GM18909 (cell line): ENCODE data around the gene ACKR4.
"Not testable (repeated sequence)": the region's sequence is repeated elsewhere in the genome, so short reads cannot be mapped to it uniquely, and the experiment has no call there.

Source experiments
- ATAC-seq: cut with Tn5 transposase; IDR thresholded peaks from one replicate; pipeline ENCODE4 v1.9.1; 2021; ENCODE audit warnings: mild to moderate bottlenecking; ENCODE audit not compliant: unreplicated experiment, poor library complexity

ACKR4 gene

DNA sequence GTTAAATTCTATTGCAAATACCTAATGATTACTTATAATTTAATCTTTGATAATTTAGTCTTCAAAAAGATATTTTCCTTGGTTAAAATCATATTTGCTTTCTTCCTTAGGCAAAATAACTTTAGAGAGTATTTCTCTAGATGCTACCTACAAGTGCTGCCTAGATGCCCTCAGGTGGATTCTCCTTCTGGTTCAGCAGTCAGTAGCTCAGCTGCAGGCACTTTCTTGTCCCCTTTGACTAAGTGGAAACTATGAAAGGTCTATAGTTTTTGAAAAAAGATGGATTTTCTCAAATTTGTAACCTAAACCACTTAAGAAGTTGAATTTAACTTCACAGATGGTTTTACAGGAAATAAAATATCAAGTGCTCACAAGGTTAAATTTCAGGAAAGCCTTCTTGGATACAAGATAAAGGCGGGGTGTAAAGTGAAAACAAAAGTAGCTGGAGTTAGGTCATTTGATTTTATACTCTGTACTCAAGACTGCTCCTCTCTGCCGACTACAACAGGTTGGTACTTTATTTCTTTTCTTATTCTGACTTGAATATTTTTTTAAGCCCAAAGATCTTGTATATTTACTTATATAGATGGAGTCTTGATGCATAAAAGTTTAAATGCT is at the start of gene ACKR4:
TSS of gene ACKR4 (plus strand) at position 455 of the 618 bp plus-strand sequence. CDS start 3,128 bp downstream, outside the sequence.
- no peak for ATAC-seq

DNA sequence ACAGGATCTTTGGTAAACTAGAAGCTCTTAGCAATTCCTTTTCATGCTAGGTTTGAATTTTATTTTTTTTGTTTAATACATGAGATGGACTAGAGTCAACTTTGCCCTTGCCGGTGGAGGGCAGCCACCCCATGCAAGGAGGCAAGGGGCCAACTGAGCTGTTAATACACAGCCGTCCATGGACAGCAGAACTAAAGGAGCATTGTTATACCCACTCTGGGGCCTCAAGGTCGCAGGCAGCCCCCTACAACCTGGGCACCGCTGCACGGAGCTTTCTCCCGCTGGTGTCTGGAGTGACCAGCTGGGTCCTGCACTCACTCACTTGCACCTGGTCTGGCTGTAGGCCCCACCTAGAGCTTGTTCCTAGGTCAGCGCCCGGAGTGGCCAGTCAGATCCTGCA is 47.9 kb upstream of the ACKR4 start:
- ATAC-seq: no peak

DNA sequence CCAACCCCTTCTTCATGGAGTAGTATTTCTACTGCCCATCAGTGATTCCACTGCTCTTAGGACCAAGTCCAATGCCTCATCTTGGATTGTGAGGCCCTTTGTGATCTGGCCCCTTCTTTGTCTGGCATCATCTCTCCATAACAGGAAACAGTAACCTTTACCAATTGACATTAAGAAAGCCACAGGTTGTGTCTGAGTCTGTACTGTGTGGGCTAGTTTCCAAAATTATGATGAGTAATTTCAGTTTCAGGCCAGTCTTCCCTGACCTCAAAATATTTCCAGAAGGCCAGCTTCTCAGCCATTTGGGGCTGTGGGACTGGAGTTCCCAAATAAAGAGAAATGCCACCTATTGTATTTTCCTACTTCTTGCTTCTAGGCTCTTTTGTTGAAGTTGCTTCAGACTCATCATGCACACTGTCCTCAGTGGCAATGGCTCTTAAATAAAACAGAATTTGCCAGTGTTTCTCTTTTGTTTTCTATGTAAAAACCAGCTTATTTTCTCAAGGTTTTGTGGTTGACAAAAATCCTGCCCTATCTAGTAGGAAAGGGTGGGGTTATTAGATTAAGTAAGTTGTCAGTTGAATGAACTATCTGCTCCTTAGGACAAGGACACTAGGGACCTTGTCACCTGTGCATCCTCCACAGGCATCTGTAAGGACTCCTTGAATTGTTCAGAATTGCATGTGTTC is 47.0 kb upstream of the ACKR4 start:
- ATAC-seq: peak; percentile 87

DNA sequence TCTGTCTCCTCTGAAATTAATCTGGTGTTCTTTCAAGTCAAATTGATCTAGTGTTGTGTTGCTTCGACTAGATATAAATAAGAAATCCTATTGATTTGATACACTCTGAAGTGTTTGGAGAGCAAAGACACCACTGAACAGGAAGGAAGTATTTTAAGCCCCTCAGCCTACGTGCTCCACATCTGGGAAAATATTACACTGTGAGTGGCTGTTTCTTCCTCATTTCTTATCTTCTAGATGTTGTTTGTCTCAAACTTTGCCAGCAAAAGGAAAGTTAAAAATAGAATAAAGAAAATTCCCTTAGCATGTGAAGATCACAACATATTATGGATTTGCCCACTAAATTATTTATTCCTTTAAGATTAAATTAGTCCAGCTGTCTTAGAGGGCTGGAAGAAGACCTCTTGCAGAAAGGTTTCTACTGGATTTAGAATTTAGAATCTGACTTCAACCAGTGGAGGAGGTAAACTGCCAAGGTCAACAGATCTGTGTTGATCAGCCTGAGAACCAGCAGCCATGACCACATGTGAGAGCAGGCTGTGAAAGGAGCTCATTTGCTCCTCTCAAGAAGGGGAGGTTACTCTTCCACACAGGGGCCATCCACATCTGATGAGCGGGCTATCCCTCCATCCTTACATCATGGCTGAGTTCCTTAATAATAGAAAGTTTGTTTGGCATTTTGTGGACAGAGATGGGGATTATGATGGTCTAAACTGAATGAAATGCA is 46.3 kb upstream of the ACKR4 start:
- ATAC-seq: no peak

DNA sequence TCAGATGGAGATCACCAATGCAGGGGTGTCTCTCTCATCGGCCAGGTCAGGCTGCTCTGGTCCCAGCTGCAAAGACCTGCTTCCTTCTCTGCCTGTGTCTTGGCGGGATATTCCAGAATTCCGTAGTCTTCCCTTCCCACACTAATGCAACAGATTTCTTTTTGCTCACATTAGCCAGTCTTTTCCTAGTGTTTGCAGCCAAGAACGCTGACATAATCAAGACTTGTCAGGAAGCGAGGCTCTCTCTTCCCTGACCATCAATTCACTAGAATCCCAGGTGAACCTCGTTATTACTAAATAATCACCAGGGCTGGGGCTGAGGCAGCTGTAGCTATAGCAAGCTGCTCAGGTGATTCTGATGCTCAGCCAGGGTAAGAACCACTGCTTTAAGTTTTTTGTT is 43.2 kb upstream of the ACKR4 start:
- no peak for ATAC-seq

DNA sequence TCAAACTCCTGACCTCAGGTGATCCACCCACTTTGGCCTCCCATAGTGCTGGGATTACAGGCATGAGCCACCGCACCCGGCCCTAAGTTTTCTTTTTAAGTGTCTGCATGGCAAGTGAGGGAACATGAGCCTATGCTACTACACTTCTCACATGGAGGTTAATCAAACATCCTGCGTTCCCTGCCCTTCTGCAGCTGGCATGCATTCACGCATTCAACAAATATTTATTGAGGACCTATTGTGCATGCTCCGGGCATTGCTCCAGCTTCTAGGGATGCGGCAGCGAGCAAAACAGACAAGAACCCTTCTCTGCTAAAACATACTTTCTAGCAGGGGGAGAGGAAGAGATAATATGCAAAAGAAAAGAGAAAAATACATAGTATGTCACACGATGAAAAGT is 42.6 kb upstream of the ACKR4 start:
- no peak for ATAC-seq

DNA sequence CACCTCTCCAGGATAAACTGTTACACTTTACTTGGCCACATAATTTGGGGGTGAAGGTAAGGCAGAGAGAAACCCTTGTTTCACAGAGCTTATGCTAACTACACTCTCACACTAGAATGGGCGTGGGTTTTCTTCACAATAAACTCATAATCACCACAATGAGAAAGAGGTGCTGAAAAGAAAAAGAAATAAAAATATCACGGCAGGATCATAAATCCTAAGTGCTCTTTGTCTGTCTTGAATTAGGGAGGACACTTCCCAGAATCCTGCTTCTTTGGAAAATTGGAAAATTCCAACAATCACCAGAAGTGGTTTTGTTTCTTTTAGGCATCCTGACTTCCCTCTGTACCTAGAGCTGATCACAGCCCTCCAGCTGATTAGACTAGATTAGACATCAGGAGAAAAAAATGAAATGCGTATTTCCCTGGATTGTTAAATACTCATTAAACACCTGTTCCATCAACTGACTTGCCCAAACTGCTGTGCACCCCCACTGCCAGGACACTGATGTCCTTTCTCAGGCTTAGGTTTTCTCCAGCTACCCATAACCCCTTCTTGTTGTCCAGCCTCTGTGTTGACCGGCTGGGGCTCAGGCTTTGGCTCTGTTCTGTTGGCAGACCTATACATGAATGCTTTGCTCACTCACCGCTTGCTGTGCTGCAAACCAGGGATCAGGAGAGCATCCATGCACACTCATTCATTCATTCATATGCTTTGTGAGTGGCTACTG is 41.6 kb upstream of the ACKR4 start:
- no peak for ATAC-seq

DNA sequence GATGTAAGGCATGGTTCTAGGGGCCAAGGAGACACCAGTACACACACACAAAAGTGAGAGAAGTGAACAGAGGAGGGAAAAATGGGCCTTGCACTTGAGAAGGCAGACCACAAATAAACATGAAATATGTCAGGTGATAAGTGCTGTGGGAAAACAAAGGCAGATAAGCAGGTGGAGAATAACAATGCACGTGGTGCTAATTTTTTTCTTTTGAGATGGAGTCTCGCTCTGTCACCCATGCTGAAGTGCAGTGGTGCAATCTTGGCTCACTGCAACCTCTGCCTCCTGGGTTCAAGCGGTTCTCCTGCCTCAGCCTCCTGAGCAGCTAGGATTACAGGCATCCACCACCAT is 41.1 kb upstream of the ACKR4 start:
- ATAC-seq: not testable (repeated sequence)

DNA sequence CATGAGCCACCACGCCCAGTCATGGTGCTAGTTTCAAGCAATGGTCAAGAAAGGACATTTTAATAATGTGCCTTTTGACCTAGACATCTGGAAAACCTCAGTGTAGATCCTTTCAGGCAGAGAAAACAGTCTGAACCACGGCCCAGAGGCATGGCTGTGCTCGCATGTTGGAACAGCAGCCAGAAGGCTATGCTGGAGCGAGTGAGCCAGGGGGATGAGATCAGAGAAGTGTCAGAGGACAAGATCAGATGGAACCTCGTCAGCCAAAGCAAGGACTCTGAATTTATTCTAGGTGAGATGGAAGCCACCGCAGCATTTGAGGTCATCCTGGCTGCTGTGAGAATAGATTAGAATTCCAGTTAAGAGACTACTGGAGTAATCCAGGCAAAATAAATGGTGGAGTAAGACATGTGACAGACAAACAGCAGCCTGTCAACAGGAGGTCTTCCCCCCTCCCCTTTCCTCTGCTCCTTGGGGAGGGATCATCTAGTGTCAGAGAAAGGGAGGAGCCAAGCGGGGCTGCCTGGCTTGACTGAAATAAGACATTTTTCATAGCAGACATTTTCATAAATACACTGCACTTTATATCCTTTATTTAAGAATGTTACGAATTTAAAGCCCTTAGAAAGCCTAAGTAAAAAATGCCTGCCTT is 40.4 kb upstream of the ACKR4 start:
- ATAC-seq: no peak

DNA sequence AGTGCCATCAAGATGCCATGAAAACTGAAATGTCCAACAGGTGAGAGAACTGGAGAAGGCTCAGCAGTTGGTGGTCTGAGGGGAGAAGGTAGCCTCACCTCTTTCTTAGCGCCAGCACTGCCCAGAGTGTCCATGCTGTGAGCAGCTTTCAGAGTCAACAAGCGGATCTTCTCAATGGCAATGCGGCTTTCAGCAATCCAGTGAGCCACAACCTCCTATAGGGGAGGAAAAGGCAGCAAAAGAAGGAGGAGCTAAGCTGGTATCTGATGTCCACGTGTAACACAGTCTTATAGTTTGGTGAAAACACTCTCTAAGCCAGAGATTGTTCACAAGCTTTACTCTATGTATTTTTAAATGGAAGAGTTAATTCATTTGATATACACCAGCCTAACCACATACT is 36.1 kb upstream of the ACKR4 start:
- no peak for ATAC-seq

DNA sequence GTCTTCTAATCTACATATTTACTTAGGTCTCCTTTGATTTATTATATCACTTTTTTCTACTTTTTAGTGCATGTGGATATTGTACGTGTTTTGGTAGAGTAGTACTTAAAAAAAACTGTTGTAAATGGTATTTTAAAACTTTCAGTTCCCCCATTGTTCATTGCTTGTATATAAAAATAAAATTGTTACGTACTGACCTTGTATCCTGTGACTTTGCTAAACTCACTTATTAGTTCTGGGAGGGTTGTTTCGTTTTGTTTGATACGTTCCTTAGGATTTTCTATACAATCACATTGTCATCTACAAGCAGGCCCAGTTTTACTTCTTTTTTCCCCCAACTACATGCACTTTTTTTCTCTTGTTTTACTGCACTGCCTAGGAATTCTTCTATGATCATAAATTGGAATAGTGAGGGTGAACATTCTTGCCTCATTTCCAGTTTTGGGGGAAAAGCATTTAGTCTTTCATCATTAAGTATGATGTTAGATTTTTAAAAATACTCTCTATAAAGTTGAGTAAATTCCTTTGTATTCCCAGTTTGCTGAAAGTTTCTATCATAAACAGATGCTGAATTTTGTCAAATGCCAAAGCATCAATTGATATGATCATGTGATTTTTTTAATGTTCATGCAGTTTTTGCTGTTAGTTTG is 33.5 kb upstream of the ACKR4 start:
- ATAC-seq: no peak

DNA sequence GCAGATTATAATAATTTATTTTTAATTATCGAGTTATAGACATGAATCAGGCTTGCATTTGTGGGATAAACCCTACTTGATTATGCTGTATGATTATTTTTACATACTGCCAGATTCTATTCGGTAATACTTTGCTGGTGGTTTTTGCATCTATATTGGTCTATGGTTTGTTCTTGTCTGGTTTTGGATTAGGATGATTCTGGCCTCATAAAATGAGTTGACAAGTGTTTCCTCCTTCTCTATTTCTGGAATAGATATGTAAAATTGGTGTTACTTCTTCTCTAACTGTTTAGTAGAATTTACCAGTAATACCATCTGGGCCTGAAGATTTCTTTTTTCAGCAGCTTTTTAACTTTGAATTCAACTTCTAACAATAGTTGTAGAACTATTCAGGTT is 33.0 kb upstream of the ACKR4 start:
- no peak for ATAC-seq

DNA sequence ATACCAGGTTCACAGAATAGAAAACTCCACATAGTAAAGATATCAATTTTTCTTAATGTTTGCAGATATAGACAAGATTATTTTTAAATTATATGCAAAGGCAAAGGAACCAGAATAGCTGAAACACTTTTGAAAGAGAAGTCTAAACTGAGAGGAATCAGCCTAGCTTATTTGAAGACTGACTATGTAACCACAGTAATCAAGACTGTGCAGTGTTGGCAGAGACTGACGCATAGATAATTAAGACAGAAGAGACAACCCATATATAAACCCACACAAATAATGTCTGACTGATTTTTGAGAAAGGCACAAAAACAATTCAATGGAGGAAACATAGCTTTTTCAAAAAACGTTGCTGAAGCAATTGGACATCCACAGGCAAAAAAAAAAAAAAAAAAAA is 28.6 kb upstream of the ACKR4 start:
- no peak for ATAC-seq

DNA sequence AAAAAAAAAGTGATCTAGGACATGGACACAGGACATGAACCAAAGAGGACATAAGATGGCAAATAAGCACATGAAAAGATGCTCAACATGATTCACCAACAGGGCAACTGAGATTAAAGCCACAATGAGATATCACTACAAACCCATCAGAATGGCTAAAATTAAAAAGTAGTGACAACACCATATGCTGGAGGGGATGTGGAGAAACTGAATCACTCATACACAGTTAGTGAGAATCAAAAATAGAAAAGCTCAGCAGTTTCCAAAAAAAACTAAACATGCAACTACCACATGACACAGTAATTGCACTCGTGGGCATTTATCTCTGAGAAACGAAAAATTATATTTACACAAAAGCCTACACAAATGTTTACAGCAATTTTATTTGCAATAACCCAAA is 27.9 kb upstream of the ACKR4 start:
- ATAC-seq: no peak

DNA sequence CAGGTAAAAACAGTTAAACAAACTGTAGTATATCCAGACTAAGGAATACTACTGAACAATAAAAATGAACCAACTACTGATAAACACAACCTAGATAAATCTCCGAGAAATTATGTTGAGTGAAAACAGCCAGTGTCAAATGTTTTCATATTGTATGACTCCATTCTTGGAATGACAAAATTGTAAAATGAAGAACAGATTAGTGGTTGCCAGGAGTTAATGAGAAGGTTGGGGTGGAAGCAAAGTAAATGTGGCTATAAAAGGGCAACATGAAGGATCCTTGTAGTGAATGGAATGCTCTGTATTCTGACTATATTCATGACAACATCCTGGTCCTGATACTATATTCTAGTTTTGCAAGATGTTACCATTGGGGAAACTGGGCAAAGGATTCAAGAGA is 27.5 kb upstream of the ACKR4 start:
- ATAC-seq: no peak

DNA sequence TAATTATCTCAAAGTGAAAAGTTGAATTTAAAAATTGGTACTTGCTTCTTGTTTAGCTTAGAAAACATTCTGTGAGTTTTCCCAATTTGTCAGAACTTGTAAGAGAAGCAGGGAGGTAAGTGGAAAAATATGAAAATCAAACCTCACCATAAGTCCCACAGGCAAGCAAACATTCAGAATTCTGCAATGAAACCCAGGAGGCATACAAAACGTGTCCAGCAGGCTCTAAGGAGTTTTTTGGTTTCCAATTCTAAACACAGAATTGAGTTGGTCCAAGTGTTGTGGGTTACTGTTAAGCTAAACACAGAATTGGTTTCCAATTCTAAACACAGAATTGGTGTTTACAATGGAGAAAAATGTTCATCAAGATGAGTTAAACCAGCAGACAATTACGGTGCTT is 27.1 kb upstream of the ACKR4 start:
- no peak for ATAC-seq

DNA sequence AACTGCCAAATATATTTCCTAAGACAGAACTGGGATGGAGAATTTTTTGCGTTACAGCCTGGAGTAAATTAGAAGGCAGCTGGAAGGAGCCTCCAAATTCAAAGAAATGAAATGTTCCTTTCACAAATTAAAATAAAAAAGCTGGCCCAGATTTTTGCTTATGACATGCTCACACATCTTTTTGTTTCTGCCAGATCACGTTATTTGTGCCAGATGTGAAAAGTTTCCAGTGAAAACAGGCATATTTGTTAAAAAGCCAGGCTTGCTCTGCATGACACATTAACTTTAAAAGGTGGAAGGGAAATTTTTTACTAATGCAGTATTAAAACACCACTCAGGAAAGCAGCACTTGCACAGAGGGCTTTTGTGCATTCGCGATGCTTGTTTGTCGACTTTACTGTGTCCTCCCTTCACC is 23.3 kb upstream of the ACKR4 start:
- ATAC-seq: no peak

DNA sequence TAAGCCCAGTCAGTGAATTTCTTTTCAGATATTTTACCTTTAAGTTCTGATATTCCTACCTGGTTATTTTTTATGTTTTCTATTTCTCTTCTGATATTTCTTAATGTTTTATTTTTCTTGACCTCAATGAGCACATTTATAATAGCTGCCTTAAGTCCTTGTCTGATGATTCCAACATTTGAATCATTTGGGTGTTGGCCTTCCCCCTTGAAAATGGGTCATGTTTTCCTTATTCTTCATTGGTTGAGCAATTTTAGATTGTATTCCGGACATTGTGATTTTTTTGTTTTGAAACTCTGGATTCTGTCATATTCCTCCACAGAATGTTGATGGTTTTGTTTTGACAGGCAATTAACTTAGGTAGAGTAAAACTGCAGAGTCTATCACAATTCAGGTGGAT is 9.7 kb upstream of the ACKR4 start:
- ATAC-seq: no peak

DNA sequence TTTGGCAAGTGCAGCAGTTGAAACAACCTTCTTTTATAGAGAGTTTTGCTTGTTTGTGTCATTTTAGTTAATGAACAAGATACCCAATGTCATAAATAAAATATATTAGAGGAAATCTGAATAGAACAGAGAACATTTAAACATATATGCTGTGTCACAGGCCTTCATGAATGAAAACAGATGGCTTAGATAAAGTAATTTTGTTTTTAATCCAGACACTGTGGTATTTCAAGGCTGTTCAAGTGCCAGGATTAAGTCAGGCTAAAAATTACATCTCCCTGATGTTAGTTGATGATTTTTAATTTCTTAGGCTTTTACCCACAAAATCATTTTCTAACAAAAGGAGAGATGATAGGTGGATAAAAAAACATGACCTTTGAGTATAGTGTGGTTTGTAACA is 4.9 kb upstream of the ACKR4 start:
- no peak for ATAC-seq
